Endothelial cell of umbilical vein (primary cell): ENCODE measurements around the gene SERPIND1. TPM values are rescaled to one million over a fixed set of nuclear protein-coding genes. Genes with fewer than 3 reads are reported as not detected.

ENCODE experiments used
- BruUV-seq: library from RNA; stranded (reverse); fragments of 400-500 nt; replicated peaks from 2 replicates; lab custom pipeline; 2021; lab: Mats Ljungman, UMichigan
- CTCF ChIA-PET: fragments of 300-600, 350-600 bp; sonication (Branson Sonifier 250); formaldehyde crosslinking; loops from one replicate; lab custom pipeline; 2021; ENCODE audit warnings: antibody characterized with exemption, inconsistent platforms; lab: Charles Lee
- POLR2A ChIA-PET: fragments of 300-600, 350-600 bp; sonication (Branson Sonifier 250); formaldehyde crosslinking; loops from one replicate; lab custom pipeline; 2021; ENCODE audit warnings: antibody characterized with exemption, inconsistent platforms; lab: Charles Lee
- DNase-seq: peaks from one replicate; pipeline ENCODE4 v3.0.0-alpha.2; 2011; ENCODE audit warnings: low read depth, low spot score
- FAIRE-seq: peaks from 2 replicates; lab custom pipeline; 2011; peaks lifted over from hg19 to GRCh38; lab: Jason Lieb, UNC
- H2AFZ ChIP-seq: 2 replicates; pipeline ENCODE4 v1.6.0; 2012; ENCODE audit warnings: low read depth, low read length, control low read depth, inconsistent platforms
- H3K27ac ChIP-seq: 2 replicates; pipeline ENCODE4 v1.5.1; 2011; ENCODE audit warnings: low read depth, mild to moderate bottlenecking, control low read depth, low read length, moderate library complexity; ENCODE audit not compliant: insufficient read depth
- H3K27me3 ChIP-seq, 2 experiments: 2 replicates each; pipeline versions ENCODE4 v1.6.0 to v1.6.1; 2011; ENCODE audit warnings: low read length in 2 of 2, mixed read lengths in 1 of 2; ENCODE audit not compliant: control insufficient read depth in 2 of 2, insufficient read depth in 2 of 2
- H3K36me3 ChIP-seq, 2 experiments: 2 replicates in 1 of 2; 3 replicates in 1 of 2; pipeline ENCODE4 v1.5.1; 2011; ENCODE audit warnings: low read length in 2 of 2, mild to moderate bottlenecking in 1 of 2, moderate library complexity in 1 of 2; ENCODE audit not compliant: control insufficient read depth in 2 of 2, insufficient read depth in 2 of 2; ENCODE audit errors: extremely low read depth in 1 of 2
- H3K4me1 ChIP-seq: 3 replicates; pipeline ENCODE4 v1.5.1; 2011; ENCODE audit warnings: mild to moderate bottlenecking, low read length; ENCODE audit not compliant: control insufficient read depth, insufficient read depth; ENCODE audit errors: extremely low read depth
- H3K4me2 ChIP-seq: 2 replicates; pipeline ENCODE4 v1.6.1; 2011; ENCODE audit warnings: low read length, control low read depth, mixed read lengths; ENCODE audit not compliant: insufficient read depth
- H3K4me3 ChIP-seq, 3 experiments: fragments of 200-600 bp in 1 of 3; sonication (generic), shearing (Covaris generic) in 1 of 3; replicated peaks in 1 of 3; 2 replicates each; pipeline ENCODE4 v1.5.1; 2011 to 2016; ENCODE audit warnings: control low read depth in 3 of 3, low read length in 3 of 3, mild to moderate bottlenecking in 2 of 3, inconsistent platforms in 1 of 3, low read depth in 1 of 3, moderate library complexity in 1 of 3; ENCODE audit not compliant: insufficient read depth in 1 of 3
- H3K79me2 ChIP-seq: 2 replicates; pipeline ENCODE4 v1.6.0; 2012; ENCODE audit warnings: low read length, inconsistent platforms; ENCODE audit not compliant: control insufficient read depth, insufficient read depth
- H3K9ac ChIP-seq: replicated peaks from 2 replicates; pipeline ENCODE3; 2011; ENCODE audit warnings: low read length, control low read depth; ENCODE audit not compliant: insufficient read depth; ENCODE audit errors: extremely low read depth
- H3K9me1 ChIP-seq: replicated peaks from 3 replicates; pipeline ENCODE4 v1.6.0; 2011; ENCODE audit warnings: mild to moderate bottlenecking, low read length; ENCODE audit not compliant: control insufficient read depth, insufficient read depth; ENCODE audit errors: extremely low read depth
- H3K9me3 ChIP-seq: replicated peaks from 2 replicates; pipeline ENCODE4 v1.5.1; 2012; ENCODE audit warnings: low read length, inconsistent platforms; ENCODE audit not compliant: control insufficient read depth, insufficient read depth
- H4K20me1 ChIP-seq: replicated peaks from 2 replicates; pipeline ENCODE3; 2011; ENCODE audit warnings: mild to moderate bottlenecking, low read length; ENCODE audit not compliant: control insufficient read depth, insufficient read depth; ENCODE audit errors: extremely low read depth
- EZH2 ChIP-seq: IDR thresholded peaks from 2 replicates; pipeline ENCODE4 v1.6.1; 2012; ENCODE audit warnings: borderline replicate concordance, low read depth, mild to moderate bottlenecking, moderate library complexity, low read length, inconsistent platforms; ENCODE audit not compliant: severe bottlenecking
- GATA2 ChIP-seq: IDR thresholded peaks from 2 replicates; pipeline ENCODE4 v1.7.0; 2011; ENCODE audit warnings: low read depth, mild to moderate bottlenecking, moderate library complexity, mixed read lengths, low read length; ENCODE audit not compliant: insufficient read length, insufficient read depth
- POLR2AphosphoS5 ChIP-seq: IDR thresholded peaks from 2 replicates; pipeline ENCODE4 v1.6.1; 2012; ENCODE audit warnings: low read depth, mild to moderate bottlenecking, control low read depth, low read length, moderate library complexity; ENCODE audit not compliant: insufficient read depth
- dilution Hi-C: fragments of 300-500 bp; cut with MboI; formaldehyde crosslinking; loops from one replicate; pipeline ENCODE4 v1.15.0; 2019; ENCODE audit warnings: low sequenced_read_pairs; ENCODE audit not compliant: extremely low pct_ligation_motif_present
- intact Hi-C: fragments of 100-400 bp; cut with micrococcal nuclease; formaldehyde crosslinking; loops from one replicate; pipeline ENCODE4 v1.10.0; 2022
- polyA plus RNA-seq, 4 experiments: library from polyadenylated mRNA; depleted of rRNA in 3 of 4; stranded (reverse) in 3 of 4; unstranded in 1 of 4; fragments of >200 nt; gene quantifications; 2 replicates each; pipeline versions ENCODE4 v1.2.1 to v1.2.3, GENCODE V29; 2011 to 2012; ENCODE audit warnings: missing spikeins in 1 of 4
- total RNA-seq: library from RNA; stranded (reverse); gene quantifications from 2 replicates; pipeline ENCODE4 v1.2.3, GENCODE V29; 2021
- TF ChIP-seq, protein P1 (sequence below), 2 donors: IDR thresholded peaks; 1 replicate in 1 of 2; 2 replicates in 1 of 2; pipeline ENCODE4 v1.5.1; 2011; ENCODE audit warnings: low read length in 2 of 2, mild to moderate bottlenecking in 2 of 2, moderate library complexity in 2 of 2, control low read depth in 1 of 2, inconsistent platforms in 1 of 2, low read depth in 1 of 2; ENCODE audit not compliant: insufficient read depth in 1 of 2; ENCODE audit errors: extremely low read depth in 1 of 2
- TF ChIP-seq, protein P2 (sequence below): IDR thresholded peaks from 2 replicates; pipeline ENCODE4 v1.6.1; 2011; ENCODE audit not compliant: insufficient read depth, insufficient read length

SERPIND1 gene
- total and polyA plus RNA-seq, 2 donors (not counting 3 experiments of a cell fraction or from before 2014, with no cell fraction given): 0.94 to 1.8 TPM

DNA sequence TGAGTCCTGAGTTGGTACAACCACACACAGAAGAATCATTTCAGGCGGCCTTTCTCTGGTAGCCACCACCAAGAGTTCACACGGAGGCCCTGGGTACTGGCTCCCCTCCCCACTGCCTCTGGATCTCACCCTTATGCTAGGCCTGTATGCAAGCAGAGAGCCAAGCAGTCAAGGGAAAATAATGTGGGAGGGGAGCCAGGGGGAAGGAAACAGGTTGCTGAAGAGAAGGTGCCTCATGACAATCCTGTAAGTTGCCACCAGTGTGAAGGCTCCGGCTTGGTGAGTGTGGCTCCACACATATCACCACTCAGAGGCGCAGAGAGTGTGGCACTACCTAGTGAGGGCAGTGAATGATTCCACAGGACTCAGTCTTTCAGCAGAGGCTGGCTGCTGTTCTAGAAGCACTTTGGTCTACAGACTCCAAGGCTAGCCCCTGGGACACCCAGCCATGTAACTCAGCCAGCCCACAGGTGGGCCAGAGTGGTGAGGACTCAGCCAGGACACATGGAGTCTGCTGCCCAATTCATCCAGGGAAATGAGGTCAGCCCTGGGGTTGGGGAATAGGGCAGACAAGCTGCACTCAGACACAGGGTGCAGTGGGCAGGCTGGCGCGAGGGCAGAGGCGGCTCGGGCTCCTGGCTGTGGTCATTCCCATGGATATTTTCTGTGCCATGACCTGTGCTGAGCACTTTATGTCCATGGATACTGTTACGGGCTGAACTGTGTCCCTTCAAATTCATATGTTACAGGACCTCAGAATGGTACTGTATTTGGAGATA is 49.0 kb upstream of the SERPIND1 start:
- no peak overlapping the region for H3K27ac ChIP-seq
- BruUV-seq: no TSS peak
- TF ChIP-seq, protein P1, sequence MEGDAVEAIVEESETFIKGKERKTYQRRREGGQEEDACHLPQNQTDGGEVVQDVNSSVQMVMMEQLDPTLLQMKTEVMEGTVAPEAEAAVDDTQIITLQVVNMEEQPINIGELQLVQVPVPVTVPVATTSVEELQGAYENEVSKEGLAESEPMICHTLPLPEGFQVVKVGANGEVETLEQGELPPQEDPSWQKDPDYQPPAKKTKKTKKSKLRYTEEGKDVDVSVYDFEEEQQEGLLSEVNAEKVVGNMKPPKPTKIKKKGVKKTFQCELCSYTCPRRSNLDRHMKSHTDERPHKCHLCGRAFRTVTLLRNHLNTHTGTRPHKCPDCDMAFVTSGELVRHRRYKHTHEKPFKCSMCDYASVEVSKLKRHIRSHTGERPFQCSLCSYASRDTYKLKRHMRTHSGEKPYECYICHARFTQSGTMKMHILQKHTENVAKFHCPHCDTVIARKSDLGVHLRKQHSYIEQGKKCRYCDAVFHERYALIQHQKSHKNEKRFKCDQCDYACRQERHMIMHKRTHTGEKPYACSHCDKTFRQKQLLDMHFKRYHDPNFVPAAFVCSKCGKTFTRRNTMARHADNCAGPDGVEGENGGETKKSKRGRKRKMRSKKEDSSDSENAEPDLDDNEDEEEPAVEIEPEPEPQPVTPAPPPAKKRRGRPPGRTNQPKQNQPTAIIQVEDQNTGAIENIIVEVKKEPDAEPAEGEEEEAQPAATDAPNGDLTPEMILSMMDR (IDR thresholded peaks at IDR 0.05; ENCODE audit: extremely low read depth in 1 of 2, insufficient read depth in 1 of 2, low read depth in 1 of 2, low read length in 2 of 2): no peak
- TF ChIP-seq, protein P2, sequence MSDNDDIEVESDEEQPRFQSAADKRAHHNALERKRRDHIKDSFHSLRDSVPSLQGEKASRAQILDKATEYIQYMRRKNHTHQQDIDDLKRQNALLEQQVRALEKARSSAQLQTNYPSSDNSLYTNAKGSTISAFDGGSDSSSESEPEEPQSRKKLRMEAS: no peak
- TF ChIP-seq GATA2: no peak
- TF ChIP-seq POLR2AphosphoS5: no peak
- TF ChIP-seq EZH2: no peak
- H3K4me3 ChIP-seq: no peak overlapping the region
- FAIRE-seq: no peak
- dilution Hi-C loops: no loop called here
- no peaks in the 10 kb centered on the region for H3K9me1 ChIP-seq
- H3K4me2 ChIP-seq: no peak overlapping the region
- H4K20me1 ChIP-seq: no peaks in the 10 kb centered on the region
- H2AFZ ChIP-seq: no peak overlapping the region
- intact Hi-C loops: no loop called here
- H3K27me3 ChIP-seq: no peaks in the 10 kb centered on the region
- H3K36me3 ChIP-seq: peaks cover 0 to 23% of the 10 kb centered on the region in 2 experiments
- H3K4me1 ChIP-seq: no peaks in the 10 kb centered on the region
- no peaks in the 10 kb centered on the region for H3K9me3 ChIP-seq
- no peaks in the 10 kb centered on the region for H3K79me2 ChIP-seq
- no peak for DNase-seq
- ChIA-PET CTCF (no interaction called here), POLR2A (no interaction called here)
- no peak overlapping the region for H3K9ac ChIP-seq
